Measurements from ENCODE around the gene GPR146.

GPR146 gene

DNA sequence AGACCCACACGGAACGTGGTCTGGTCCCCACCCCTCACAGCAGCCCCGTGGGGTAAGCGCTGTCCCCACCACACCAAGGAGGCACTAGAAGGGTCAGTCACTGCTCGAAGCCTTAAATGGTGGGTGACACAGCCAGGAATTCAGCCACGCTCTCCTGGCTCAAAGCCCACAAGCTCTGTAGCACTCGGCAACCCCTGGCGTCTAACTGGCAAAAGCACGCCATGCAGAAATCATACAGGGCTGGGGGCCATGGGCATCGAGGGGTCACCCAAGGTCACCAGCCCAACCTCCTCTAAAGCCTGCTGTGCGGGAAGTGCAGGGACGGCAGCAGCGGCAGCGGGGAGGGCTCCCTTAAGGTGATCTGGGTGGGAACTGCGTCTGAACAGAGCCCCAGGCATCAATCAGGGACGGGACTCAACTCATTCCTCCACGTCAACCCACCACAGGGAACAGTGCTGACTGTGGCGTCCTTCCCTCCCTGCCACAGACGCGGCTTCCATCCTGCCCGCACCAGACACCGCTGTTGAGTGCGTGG lies 51.3 kb downstream of the GPR146 start:
- DNase-seq: no peak

DNA sequence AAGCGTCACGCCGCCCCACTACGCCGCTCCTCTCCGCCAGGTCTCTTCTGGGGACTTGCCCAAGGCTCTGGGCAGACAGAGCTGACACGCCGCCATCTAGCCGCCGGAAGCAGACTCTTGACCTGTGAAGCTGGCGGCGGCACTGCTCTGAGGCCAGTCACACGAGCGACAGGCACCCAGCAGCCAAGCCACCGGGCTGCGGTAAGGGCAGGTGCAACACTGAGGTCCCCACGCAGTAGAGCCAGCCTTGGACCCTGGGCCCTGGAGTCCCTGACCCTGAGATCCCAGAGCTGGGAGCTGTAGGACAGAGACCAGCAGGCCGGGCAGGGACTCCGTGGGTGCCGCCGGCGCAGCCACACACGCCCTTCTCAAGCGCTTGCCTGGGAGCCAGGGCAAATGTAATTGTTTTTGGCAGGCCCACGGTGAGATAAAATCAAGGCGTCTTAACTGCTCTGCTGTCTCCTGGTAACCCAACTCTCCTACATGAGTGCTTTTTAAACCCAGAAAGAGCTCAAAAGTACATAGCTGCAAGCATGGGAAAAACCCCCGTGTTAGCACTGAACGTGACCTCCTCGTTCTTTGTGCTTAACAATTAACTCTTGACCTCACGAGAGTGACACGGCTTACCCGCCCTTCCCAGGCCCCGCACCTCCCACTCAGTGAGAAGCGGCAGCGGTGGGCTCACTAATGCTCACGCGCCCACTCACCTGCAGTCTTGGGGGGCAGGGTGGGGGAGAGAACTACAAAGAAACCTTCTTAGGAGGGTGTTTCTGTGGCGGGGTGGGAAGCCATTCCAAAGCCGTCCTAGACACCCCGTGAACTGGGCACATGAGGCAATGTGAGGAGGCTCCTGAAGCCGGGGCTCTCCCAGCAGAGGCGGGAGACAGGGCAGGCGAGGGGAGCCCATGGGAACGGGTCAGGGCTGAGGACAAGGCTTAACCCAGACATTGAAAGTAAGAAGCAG lies 52.1 kb downstream of the GPR146 start:
- DNase-seq: no peak

DNA sequence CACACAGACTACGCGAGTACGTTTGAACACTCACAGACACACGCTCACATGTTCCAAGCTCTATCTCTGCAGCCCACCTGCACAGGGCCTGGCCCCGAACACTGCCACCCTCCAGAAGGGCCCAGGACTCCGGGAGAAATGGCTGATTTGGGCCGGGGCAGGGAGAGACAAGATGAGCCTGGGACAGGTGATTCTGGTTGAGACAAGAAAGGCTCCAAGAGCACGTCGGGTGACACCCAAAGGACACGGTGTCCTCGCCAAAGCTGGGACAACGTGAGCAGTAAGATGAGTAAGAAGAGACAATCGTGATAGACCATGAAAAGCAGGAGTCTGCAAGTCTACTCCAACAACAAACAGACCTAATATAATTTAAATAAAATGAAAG lies 52.8 kb downstream of the GPR146 start:
- no peak for DNase-seq

DNA sequence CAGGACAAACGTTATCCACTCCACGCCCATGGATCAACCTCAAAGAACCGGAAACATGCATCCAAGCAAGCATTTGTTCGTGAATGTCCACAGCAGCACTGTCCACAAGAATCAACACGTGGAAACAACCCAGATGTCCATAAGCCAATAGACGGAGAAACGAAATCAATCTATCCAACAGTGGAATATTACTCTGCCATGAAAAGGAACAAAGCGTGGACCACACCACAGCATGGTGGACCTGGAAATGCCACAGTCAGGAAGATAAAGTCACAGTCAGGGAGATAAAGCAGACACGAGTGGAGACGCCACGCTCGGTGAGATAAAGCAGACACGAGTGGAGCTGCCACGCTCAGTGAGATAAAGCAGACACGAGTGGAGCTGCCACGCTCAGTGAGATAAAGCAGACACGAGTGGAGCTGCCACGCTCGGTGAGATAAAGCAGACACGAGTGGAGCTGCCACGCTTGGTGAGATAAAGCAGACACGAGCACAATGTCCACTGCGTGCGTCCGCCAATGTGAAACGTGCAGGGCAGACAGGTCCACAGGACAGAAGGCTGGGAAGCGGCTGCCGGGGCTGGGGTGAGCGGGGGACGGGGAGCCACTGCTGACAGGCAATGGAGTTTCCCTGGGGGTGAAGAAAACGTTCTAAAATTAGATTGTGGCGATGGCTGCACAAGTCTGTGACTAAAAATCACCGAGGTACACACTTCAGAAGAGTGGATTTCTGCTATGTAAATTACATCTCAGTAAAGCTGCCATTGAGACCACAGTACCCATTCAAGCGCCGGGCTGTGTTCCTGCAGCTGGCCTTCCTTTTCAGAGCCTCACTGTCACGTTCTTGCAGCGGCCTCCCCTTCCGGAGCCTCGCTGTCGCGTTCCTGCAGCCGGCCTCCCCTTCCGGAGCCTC lies 54.2 kb downstream of the GPR146 start:
- DNase-seq: no peak

DNA sequence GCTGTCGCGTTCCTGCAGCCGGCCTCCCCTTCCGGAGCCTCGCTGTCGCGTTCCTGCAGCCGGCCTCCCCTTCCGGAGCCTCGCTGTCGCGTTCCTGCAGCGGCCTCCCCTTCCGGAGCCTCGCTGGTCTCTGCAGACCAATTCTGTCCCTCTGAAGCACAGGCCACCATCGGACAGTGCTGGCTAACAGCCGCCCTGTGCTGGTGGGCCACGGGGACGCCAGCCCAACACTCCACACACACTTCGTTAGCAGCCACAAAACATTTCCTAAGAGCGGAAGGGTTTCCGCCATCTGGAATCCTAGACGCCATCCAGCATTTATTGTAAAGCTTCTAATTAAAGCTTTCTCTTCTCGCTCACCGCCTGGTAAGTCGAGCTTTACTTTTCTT lies 54.8 kb downstream of the GPR146 start:
- DNase-seq: no peak

DNA sequence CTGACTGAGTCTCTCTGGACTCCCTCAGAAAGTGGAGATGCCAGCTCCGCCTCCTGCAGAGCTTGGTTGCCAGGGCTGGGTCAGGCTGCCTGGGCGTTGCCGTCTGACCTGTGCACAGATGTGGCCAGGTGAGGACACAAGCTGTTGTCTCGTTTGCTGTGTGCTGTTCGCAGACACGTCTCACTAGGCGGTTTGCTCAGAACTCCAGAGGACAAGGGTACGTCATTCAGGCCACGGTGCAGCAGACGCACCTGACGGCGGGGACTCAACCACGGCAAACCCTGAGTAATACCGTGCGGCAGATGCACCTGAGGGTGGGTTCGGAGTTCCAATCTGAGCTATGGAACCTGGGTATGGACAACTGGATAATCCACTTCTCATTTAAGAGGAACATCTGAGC lies 55.3 kb downstream of the GPR146 start:
- no peak for DNase-seq

DNA sequence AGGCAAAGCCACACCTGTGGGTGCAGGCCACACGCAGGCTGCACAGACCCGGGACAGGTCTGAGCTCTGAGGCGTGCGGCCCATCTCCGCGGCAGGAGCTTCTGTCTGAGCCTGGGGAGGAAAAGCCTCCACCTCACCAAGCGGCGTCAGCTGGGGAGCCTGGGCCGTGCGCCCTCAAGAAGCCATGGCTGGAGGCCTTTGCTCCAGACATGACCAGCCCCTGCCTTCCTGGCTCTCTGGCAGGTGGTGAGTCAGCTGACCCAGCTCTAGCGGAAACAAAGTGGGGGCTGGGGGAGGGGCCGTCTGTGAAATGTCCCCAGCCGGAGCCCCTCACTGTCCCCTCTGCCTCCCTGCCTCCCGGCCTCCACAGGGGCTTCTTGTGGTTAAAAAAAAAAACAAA lies 56.0 kb downstream of the GPR146 start:
- DNase-seq: no peak

DNA sequence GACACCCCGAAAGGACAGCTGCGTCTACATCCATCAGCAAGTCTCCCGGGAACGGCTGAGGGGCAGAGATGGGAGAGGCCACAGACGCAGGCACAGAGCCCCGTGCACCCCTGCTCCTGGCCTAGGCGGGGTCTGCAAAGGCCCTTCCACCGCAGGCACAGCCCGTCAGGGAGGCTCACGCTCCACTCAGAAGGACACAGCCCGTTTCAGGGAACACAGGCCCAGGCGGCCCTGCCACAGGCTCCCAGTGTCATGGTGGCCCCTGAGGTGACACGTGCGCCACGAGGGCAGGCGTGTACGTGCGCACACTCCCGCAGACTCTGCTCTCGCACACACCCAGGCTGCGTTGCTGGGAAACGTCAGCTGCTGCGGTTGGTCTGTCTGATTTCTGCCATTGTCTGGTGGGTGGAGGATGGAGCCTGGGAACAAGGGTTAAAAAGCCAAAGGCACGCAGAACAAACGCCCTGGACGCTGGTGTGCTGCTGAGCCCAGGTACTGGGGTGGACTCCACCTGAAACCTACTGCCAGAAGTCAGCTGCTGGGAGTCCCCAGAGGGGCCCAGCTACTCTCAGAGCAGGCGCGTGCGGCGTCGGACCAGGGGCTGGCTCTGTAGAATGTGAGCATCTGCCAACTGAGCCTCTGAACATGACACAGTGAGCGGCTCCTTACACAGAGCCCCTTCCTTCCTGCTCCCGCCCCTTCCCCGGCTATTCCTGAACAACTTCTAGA lies 56.7 kb downstream of the GPR146 start:
- no peak for DNase-seq

DNA sequence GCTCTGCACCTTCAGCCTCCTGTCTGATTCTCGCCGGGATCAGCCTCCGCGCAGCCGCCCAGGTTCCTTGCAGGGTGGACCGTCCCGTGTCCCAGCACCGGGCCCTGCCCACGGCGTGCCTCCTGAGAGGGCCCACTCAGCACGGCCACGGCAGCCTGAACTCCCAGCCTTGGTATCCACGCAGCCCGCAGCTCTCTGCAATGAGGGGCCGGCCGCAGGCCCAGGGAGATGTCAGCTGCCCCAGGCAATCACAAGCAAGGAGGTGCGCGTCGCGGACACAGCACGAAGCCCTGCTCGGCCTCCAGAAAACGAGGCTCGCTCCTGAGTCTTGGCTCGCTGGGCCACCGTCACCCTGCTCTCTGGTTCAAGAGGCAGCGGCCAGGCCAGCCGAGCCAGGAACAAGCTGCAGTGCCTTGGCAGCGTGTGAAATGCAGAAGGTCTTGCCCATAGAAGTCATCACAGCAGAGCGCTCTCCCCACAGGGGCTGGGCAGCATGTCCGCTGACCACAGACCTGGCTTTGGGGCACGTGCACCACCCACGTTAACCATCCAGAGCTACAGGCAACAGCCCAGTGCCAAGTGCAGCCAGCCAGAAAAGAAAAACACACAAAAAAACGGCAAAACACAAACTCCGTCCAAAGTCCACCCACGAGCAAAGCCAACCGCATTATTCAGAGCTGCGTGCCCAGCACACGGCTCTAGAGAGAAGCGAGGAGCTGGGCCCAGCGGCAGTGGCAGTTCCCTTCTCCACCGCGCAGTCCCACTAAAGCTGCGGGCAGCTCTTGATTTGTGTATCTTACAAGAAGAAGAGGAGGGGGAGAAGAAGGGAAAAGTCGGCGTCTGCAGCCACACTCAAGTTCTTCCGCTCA lies 57.5 kb downstream of the GPR146 start:
- DNase-seq: no peak

DNA sequence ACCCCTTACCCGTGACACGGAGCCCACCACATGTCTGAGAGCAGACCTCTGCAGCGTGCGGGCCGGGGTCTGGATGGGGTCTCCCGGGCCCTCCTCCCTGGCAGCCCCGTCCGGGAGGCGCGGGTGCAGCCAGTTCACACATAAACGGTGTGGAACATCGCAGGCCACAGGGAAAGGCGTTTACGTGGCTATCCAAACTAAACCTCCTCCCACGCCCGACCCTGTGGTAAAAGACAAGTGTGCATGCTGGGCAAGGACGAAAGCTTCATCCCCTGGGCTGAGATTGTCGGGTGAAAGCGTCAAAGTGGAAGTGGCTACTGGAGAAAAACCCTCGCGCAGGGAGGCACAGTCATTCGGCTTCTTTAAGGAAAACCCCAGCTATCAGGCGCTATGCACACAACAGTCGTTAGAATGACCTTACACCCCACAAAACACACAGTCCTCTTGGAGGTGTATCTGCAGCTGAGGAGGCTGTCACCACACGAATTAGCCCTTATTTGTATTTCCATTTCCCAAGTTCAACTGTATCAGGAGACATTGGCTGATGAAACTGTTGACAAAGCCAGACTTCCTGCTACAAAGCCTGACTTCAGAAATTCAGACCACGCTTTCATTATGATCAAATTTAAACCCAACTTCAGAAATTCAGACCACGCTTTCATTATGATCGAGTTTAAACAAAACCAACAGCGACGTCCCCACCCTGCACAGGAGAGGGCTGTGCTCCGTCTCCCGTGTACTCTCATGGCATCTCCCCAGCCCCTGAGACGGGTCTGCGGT lies 58.9 kb downstream of the GPR146 start:
- peak; percentile 80 for DNase-seq

DNA sequence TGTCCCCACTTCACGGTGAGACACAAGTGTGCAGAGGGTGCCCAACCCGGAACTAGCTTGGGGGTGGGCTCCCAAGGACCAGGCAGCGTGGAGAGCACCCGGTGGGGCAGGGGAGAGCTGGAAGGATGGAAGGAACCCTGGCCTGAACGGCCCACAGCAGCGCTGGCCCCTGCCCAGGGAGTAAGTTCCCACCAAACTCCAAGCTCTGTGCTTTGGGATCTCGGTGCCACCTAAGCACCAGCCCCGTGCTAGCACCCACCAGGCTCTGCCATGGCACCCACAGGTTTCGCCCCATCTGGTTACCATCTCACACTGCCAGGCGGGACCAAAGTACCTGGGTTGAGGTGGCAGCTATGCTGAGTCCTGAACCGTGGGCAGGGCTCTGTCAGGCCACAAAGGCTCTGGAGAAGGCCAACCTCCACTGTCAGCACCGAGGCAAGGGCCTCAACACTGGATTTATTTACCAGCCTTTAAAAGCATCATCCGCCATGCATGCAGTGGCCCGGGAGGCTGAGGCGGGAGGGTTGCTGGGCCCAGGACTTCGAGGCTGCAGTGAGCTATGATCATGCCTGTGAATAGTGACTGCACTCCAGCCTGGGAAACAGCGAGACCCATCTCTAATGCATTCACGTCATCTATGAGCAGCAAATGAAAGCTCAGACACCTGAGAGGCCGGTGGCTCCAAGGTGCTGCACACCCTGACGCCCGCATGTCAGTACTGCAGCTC lies 59.6 kb downstream of the GPR146 start:
- DNase-seq: no peak

DNA sequence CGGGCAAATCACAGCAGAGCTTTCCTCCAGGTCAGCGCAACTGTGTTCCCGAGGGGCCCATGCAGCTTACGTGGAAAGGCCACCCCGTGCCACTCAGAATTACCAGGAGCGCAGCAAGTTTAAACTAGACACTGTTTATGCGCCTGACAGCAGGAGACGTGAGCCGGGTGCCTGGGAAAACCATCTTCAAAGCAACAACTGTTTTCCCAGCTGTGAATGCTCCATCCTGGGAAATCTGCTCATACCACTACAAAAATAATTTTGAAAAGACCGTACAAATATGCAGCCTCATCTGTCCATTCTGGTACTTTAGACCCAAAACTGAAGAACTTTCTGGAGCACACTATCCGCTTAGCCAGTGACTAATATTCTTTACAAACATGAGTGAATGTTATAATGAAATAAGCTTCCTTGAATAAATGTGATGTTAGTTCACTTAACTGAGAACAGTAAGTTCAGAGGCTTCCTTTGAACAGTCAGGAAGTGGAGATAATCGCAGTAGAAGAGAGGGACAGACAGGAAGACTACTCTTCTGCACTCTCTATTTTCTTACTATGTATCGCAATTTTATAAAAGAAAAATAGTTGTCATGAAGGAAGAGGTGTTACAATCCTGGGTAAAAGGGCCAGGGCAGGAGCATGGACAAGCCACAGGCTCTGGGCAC lies 60.3 kb downstream of the GPR146 start:
- no peak for DNase-seq

DNA sequence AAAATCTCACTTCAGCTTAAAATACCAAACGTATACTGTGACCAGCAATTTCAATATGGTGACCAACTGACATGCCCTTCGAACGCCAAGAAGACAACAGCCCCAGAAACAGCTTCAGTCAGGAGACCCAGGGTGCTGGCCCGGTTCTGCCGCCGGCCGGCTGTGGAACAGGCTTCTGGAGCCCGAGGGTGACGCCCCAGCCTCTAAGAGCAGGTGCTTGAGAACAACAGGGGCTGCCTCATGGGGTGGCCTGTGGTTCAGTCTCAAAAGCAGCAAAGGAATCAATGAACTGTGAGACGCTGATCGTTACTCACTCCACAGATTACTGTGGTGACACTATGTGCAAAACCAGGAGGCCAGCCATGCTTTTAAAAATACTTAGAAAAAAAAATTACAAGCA lies 60.8 kb downstream of the GPR146 start:
- no peak for DNase-seq

DNA sequence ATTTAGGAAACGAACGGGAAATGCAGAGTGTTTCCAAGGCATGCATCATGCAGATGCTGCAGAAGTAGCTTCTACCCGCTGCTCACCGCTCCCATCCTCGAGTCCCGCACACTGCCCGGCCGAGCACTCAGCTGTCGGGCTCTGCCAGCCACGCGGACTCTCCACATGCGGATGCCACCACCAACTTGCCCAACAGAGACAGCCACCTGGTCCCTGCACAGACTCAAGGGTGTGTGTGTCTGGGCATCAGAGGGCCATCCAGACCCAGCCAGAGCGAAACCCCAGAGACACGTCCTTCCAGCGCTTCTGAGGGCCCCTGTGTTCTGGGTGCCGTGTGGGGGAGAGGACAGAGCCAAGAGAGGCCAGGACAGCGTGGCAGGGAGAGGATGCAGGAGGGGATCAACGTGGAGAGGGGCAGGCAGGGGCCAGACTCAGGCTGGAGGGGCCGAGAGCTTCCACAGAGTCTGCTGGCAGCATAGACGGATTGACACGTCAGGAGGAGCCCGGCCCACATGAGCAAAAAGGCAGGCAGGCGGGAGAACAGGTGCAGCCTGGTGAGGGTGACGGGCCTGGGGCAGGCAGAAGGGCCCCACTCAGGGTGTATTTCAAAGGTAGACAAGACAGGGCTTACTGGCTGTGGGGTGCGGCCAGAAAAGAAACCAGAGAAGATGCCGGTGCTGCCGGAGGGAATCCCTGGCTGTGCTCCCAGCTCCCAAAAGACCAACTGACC lies 61.9 kb downstream of the GPR146 start:
- no peak for DNase-seq

DNA sequence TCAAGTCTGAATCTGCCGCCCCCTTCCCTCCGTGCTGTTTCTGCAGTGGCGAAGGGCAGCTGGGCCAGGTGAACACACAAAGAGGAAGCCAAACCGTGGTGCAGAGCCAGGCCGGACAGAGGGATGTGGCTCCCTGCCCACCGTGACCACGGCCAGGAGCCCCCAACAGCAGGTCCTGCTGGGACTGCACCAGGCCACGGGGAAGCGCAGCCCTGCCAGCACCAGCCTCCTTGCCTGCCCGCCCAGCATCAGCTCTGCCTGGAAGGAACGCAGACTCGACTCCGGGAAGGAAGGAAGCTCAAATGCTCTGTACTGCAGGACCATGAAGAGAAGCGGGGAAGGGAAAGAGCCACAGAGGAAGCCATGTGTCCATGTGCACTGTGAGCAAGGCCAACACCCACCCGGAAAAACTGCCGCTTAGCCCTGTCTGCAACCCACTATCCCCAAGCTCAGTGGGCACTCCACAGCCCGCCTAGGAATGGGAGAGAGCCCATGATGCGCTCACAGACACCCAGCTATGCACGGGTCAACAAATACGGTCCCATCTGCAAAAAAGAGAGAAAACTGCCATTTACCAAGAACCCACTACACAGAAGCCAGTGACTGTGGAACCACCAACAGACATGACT lies 62.6 kb downstream of the GPR146 start:
- no peak for DNase-seq

DNA sequence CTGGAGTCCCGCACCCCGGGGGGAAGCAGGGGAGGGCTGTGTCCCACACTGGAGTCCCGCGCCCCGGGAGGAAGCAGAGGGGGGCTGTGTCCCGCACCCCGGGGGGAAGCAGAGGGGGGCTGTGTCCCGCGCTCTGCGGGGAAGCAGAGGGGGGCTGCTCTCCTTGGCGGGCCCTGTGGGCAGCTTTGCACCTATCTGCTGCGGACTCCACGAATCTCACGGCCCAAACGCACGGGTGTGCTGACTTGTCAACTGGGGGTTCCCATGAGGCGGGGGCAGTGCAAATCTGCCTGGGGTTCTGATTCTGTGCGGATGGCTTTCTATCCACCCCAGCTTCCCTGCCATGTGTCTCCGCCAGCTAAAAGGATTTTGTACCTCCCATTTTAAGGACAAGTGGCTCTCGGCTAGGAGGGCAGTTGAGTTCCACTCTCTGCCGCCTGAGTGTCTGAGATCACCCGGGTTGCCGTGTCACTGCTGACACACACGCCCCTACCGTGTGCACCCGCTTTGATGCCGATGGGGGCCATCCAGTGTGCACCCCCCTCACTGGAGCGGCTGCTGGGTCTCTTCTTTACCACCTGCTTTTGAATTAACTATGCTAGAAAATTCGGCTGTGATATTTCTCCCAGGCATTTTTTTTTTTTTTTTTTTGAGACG lies 64.0 kb downstream of the GPR146 start:
- DNase-seq: no peak
